Raji (cell line): ENCODE data around the gene BSN.

Experiments
- POLR2A ChIP-seq: IDR thresholded peaks from 2 replicates; pipeline ENCODE4 v1.6.1; 2011; ENCODE audit warnings: low read depth, low read length, control low read depth; ENCODE audit not compliant: insufficient read depth

Gene BSN

DNA sequence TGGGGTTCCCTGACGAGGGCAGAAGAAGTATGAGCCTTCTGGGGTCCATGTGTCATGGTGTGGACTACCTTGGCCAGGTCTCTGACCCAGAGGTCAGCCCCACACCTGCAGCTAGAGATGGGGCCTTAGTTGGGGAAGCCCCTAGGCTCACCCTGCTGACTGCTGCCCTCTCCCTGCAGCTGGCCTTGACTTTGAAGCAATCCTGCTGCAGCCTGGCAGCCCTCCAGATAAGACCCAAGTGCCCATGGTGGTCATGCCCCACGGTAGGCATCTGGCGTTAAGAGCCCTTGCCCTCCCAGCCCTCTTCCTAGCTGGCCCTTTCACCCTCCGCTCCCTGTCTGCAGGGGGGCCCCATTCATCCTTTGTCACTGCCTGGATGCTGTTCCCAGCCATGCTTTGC lies 127.3 kb downstream of the BSN start:
- no peak for TF ChIP-seq POLR2A

- no peak for TF ChIP-seq POLR2A
These were observed 128.9 kb downstream of the BSN start for GRCh38 chr3:49683162-49683561.

DNA sequence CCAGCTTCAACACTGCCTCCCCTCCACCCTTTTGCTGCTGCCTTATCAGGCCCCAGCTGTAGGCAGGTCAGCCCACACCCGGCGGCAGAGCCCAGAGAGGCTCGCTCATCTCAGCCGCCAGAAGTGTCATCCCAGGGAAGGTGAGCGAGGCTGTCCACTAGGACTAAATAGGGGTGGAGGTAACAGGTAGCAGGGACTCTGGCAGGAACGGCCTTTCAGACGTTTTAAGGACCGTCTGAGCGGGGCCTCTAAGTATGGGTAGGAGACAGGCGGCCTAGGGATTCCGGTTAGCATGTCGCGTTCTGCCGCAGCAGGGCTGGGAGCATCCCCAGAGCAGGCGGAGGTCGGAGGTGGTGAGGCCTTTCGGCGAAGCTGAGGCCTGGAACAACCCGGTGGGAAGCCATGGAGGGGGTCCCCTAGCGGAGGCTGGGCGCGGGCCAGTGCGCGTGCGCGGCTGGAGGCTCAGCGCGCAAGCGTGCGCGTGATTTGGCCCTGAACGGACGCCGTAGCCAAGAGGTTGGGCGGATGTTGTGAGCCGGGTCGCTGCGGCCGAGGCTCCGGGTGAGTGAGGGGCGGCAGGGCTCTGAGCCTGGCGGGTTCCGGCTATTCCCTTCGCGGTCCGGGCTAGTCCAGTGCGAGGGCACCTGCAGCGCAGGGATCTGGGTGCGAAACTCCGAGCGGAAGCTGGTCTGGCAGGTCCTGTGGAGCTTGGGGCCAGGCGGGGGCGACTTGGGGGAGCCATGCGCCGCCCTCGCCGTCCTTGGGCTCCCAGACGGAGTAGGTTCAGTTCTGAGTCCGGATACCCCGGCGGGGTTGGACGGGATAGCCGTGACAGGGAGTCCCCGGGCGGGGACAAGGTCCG lies 135.0 kb downstream of the BSN start, which contains the start of the genes MST1 and RNF123:
Gene MST1, minus strand, starts transcription at position 429 of the 862 bp plus-strand sequence. CDS start 783 bp downstream, outside the sequence.
Gene RNF123, plus strand, starts transcription at position 512 of the 862 bp plus-strand sequence. CDS start 1,609 bp downstream, outside the sequence.
- peak; percentile 93 for TF ChIP-seq POLR2A

DNA sequence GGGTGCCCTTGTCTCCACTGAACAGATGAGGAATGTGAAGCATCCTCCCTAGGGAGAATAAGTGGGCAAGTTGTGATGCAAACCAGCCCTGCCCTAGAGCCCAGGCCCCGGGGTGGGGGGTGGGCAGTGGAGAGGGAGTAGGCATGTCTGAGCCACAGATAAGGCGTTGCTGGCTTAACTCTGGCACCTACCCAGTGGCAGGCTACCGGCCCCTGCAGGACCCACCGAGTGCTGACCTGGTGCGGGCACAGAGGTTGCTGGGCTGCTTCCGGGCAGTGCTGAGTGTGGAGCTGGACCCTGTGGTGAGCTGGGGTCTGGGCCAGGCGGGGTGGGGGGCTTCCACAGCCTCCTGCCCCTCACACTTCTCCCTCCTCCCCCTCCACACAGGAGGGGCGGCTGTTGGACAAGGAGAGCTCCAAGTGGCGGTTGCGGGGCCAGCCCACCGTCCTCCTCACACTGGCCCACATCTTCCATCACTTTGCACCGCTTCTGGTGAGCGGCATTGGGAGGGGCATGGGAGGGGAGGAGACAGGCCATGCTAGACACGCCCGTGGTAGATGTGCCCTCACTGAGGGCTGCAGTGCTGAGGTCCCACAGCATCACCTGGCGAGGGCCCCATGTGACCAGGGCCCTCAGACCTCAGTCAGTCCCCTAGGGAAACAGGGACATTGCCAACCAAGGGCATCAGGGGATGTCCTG lies 145.2 kb downstream of the BSN start:
- TF ChIP-seq POLR2A = no peak

DNA sequence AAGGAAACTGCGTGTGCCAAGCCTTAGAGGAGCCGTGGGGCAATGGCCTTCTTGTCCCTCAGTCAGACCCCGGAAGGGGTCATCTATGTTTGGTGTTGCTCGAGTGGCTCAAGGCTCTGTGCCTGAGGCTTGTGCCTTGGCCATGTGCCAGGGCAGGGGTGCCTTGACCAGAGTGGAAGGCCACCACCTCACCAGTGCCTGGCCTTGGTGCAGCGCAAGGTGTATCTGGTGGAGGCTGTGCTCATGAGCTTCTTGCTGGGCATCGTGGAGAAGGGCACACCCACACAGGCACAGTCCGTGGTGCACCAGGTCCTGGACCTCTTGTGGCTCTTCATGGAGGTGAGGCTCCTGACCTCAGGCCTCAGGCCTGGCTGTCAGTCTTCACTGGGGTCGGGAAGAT lies 145.7 kb downstream of the BSN start:
- TF ChIP-seq POLR2A = no peak

GRCh38 chr3:49700453-49701128 lies 146.3 kb downstream of the BSN start:
- TF ChIP-seq POLR2A = no peak

DNA sequence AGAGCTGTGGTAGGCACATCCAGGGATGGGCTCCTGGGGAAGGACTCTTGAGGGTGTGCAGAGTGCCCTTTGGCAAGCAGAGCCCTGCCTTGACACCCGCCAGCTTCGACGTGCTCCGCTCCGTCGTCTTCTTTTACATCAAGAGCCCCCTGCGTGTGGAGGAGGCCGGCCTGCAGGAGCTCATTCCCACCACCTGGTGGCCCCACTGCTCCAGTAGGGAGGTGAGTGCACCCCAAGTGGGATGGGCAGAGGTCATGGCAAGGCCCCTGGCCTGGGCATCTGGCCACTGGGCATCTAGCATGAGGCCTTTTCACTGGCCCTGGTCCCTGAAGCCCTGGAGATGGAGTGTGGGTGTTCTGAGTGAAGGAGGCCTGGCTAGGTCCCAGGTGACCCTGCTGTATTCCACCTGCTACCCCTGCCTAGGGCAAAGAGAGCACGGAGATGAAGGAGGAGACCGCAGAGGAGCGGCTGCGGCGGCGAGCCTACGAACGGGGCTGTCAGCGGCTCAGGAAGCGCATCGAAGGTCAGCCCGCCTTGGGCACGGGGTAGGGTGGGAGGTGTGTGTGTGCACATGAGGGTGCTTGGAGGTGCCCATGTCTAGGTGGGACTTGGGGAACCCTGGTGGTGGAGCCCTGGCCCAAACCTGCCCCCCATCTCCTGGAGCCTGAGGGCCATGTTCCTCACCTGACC lies 147.3 kb downstream of the BSN start:
- TF ChIP-seq POLR2A = no peak

DNA sequence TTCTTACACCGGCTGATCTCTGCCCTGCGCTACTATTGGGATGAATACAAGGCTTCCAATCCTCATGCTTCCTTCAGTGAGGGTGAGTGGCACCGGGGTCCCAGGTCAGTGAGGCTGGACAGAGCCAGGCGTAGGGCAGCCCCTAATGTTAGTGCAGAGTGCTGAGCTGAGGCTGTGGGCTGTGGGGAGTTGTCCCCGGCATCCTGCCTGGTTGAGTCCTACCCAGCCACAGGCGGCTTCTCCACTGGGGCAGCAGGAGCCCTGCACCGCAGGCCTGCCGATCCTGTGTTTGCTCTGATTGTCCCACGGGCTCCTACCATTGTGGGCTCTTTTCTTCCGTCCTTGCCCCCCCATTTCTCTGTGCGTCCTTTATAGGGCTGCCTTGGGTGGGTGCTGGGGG lies 148.4 kb downstream of the BSN start:
- TF ChIP-seq POLR2A = no peak

GRCh38 chr3:49703443-49703927 lies 149.2 kb downstream of the BSN start:
- no peak for TF ChIP-seq POLR2A

DNA sequence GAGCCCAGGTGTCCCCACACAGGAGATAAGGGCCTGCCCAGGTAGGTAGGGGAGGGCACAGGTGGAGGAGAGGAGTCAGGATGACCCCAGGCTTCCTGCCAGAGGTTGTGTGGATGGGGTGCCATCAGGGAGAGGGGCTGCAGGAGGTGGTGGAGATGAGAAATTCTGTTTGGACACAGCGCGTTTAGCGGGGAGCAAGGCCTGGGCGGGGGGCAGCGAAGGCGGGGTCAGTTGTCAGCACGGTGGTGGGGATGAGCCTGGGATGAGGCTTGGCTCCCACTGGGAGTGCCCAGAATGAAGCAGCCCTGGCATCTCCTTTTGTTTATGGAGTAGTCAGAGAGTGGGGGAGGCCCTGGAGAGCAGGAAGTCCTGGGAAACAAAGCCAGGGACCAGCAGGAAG lies 149.7 kb downstream of the BSN start:
- no peak for TF ChIP-seq POLR2A

- no peak for TF ChIP-seq POLR2A
These were observed 150.4 kb downstream of the BSN start for GRCh38 chr3:49704629-49705028.

GRCh38 chr3:49705390-49705960 lies 151.2 kb downstream of the BSN start:
- TF ChIP-seq POLR2A = no peak

GRCh38 chr3:49706456-49707112 lies 152.3 kb downstream of the BSN start:
- no peak for TF ChIP-seq POLR2A

DNA sequence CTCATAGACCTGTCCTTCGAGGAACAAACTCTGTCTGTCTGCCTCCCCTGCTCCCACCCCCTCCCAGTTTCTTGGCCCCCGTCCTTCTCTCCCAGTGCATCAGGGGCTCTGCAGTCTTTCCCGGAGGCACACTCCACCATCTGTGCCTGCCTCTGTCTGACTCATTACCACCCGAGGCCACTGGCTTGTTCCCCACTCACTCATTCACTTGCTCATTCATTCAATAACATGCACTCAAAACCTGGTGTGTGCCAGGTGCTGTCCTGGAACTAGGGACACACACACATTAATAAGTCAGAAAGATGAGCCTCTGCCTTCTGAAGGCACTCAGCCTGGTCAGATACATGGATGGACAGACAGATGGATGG lies 152.8 kb downstream of the BSN start:
- TF ChIP-seq POLR2A = no peak
